Neuronal stem cell (in vitro differentiated cells): ENCODE results near the gene SYT3.

Experiments
- DNase-seq: peaks from one replicate; pipeline ENCODE4 v3.0.0-alpha.2; 2013; ENCODE audit warnings: low spot score
- H2AFZ ChIP-seq: one replicate; pipeline ENCODE4 v1.6.1; 2013; ENCODE audit warnings: mild to moderate bottlenecking, low read length, inconsistent platforms
- H2AK5ac ChIP-seq: 2 replicates; pipeline ENCODE4 v1.6.1; 2013; ENCODE audit warnings: low read depth, mild to moderate bottlenecking, inconsistent platforms, low read length, moderate library complexity, mixed read lengths
- H2BK120ac ChIP-seq: 2 replicates; pipeline ENCODE4 v1.6.1; 2013; ENCODE audit warnings: low read depth, mild to moderate bottlenecking, inconsistent platforms, low read length, moderate library complexity, mixed read lengths
- H2BK12ac ChIP-seq: one replicate; pipeline ENCODE4 v1.6.1; 2013; ENCODE audit warnings: low read length, inconsistent platforms
- H2BK15ac ChIP-seq: 2 replicates; pipeline ENCODE4 v1.6.1; 2013; ENCODE audit warnings: mild to moderate bottlenecking, low read length, inconsistent platforms, mixed read lengths
- H2BK5ac ChIP-seq: one replicate; pipeline ENCODE4 v1.6.1; 2013; ENCODE audit warnings: inconsistent platforms, mild to moderate bottlenecking, low read length, moderate library complexity
- H3K14ac ChIP-seq: one replicate; pipeline ENCODE4 v1.6.1; 2013; ENCODE audit warnings: low read length, inconsistent platforms
- H3K18ac ChIP-seq: 2 replicates; pipeline ENCODE4 v1.6.1; 2013; ENCODE audit warnings: low read length, inconsistent platforms
- H3K23ac ChIP-seq: 2 replicates; pipeline ENCODE4 v1.6.1; 2013; ENCODE audit warnings: low read depth, mild to moderate bottlenecking, mixed read lengths, low read length, inconsistent platforms; ENCODE audit not compliant: poor library complexity
- H3K27ac ChIP-seq: replicated peaks from 3 replicates; pipeline ENCODE4 v1.5.1; 2013; ENCODE audit warnings: low read length, inconsistent platforms
- H3K27me3 ChIP-seq, 3 experiments: 2 replicates each; pipeline ENCODE4 v1.6.1; 2013; ENCODE audit warnings: low read length in 3 of 3, mild to moderate bottlenecking in 2 of 3, inconsistent platforms in 1 of 3, low read depth in 1 of 3, mixed read lengths in 1 of 3, moderate library complexity in 1 of 3; ENCODE audit not compliant: control insufficient read depth in 3 of 3, insufficient read depth in 3 of 3
- H3K36me3 ChIP-seq, 2 donors: replicated peaks in 1 of 2; 2 replicates each; pipeline ENCODE4 v1.6.1; 2013; ENCODE audit warnings: low read length in 2 of 2; ENCODE audit not compliant: control insufficient read depth in 2 of 2, insufficient read depth in 2 of 2
- H3K4ac ChIP-seq: 2 replicates; pipeline ENCODE4 v1.6.1; 2013; ENCODE audit warnings: inconsistent platforms, mild to moderate bottlenecking, low read length, moderate library complexity
- H3K4me1 ChIP-seq, 2 donors: 1 replicate in 1 of 2; 2 replicates in 1 of 2; pipeline ENCODE4 v1.6.1; 2013; ENCODE audit warnings: low read length in 2 of 2, low read depth in 1 of 2; ENCODE audit not compliant: control insufficient read depth in 2 of 2, insufficient read depth in 1 of 2
- H3K4me2 ChIP-seq: one replicate; pipeline ENCODE4 v1.6.1; 2013; ENCODE audit warnings: mild to moderate bottlenecking, low read length, inconsistent platforms; ENCODE audit not compliant: insufficient read depth, poor library complexity, severe bottlenecking
- H3K4me3 ChIP-seq, 2 donors: 2 replicates each; pipeline ENCODE4 v1.5.1; 2013; ENCODE audit warnings: low read length in 2 of 2, mild to moderate bottlenecking in 2 of 2, inconsistent platforms in 1 of 2, moderate library complexity in 1 of 2
- H3K79me1 ChIP-seq: one replicate; pipeline ENCODE4 v1.6.1; 2013; ENCODE audit warnings: low read depth, mild to moderate bottlenecking, inconsistent platforms, low read length, moderate library complexity
- H3K9ac ChIP-seq: one replicate; pipeline ENCODE4 v1.6.1; 2013; ENCODE audit warnings: mild to moderate bottlenecking, low read depth, low read length, inconsistent platforms; ENCODE audit not compliant: poor library complexity
- H3K9me3 ChIP-seq, 2 donors: replicated peaks in 1 of 2; 2 replicates each; pipeline versions ENCODE3 to v1.6.1; 2013; ENCODE audit warnings: low read length in 2 of 2, mild to moderate bottlenecking in 2 of 2, inconsistent platforms in 1 of 2, low read depth in 1 of 2, mixed read lengths in 1 of 2, moderate library complexity in 1 of 2; ENCODE audit not compliant: control insufficient read depth in 2 of 2, insufficient read depth in 1 of 2
- H4K8ac ChIP-seq: one replicate; pipeline ENCODE4 v1.6.1; 2013; ENCODE audit warnings: low read depth, mild to moderate bottlenecking, inconsistent platforms, low read length, moderate library complexity
- H4K91ac ChIP-seq: one replicate; pipeline ENCODE4 v1.6.1; 2013; ENCODE audit warnings: low read length, low read depth, mild to moderate bottlenecking, inconsistent platforms; ENCODE audit not compliant: poor library complexity
- WGBS, 2 donors: extraction: QIAGEN DNeasy Blood & Tissue Kit; methylation state at CpG; one replicate each; pipeline ENCODE4 v1.1.7; 2013; ENCODE audit warnings: missing lambda C conversion rate in 2 of 2, mixed read lengths in 1 of 2; ENCODE audit not compliant: insufficient read length in 2 of 2, insufficient replicate concordance in 1 of 2; ENCODE audit errors: extremely low coverage in 2 of 2; 5-methylcytosine and 5-hydroxymethylcytosine counted together

Gene SYT3

DNA sequence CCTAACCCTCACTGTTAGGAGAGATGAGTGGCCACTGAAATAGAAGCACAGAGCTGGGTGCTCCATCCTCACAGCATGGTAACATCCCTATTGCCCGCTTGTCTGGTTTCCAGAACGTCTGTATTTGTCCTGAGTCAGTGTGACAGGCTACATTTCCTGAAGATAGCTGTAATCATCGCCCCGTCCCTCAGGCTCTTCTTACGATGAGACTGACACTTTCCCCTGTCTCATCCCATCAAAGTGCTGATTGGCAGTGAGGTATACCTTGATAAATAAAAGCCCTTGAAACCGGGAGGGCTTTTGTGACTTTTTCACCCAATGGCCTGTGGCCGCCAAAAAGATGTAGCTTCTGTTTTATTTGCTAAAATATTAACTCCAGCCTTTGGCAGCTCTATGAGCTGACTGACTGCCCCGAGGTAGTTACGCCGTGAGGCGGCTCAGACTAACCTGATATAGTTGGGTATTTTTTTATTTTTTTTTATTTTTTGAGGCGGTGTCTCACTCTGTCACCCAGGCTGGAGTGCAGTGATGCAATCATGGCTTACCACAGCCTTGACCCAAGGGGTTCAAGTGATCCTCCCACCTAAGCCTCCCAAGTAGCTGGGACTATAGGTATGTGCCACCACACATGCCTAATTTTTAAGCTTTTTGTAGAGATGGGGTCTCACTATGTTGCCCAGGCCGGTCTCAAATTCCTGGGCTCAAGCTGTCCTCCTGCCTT is 65.8 kb downstream of the SYT3 start:
- Histone ChIP-seq H2AFZ (no peak overlapping the region), H3K4me1 (peaks cover 3 to 6% of the 10 kb centered on the region in 2 donors), H3K4me2 (no peak overlapping the region), H3K4me3 (no peak overlapping the region), H2BK5ac (no peak overlapping the region), H3K36me3 (no peaks in the 10 kb centered on the region), H3K23ac (no peak overlapping the region), H3K14ac (no peak overlapping the region), H3K9me3 (peaks cover 0 to 2% of the 10 kb centered on the region in 2 donors), H3K4ac (no peak overlapping the region), H2BK12ac (no peak overlapping the region), H2AK5ac (no peak overlapping the region), H3K9ac (no peak overlapping the region), H2BK120ac (no peak overlapping the region), H3K27ac (no peak overlapping the region), H2BK15ac (no peak overlapping the region), H3K79me1 (no peaks in the 10 kb centered on the region), H3K27me3 (no peaks in the 10 kb centered on the region), H4K91ac (no peak overlapping the region), H4K8ac (no peak overlapping the region), H3K18ac (no peak overlapping the region)
- no peak for DNase-seq
- no CpG with 5 or more reads among the region's 13 CpGs for WGBS, 2 donors
